AG09309 (cell line): ENCODE measurements around the gene KIAA0513.
A peak's percentile ranks its signal among the peaks of the same experiment; 100 is the strongest.

Experiments
- DNase-seq: peaks from one replicate; pipeline ENCODE4 v3.0.0-alpha.2; 2010; ENCODE audit warnings: low read depth
- H3K4me3 ChIP-seq: 2 replicates; pipeline ENCODE4 v1.5.1; 2011; ENCODE audit warnings: mild to moderate bottlenecking, low read depth, low read length, moderate library complexity; ENCODE audit not compliant: control insufficient read depth
- CTCF ChIP-seq: IDR thresholded peaks from 2 replicates; pipeline ENCODE4 v1.5.1; 2011; ENCODE audit warnings: mild to moderate bottlenecking, low read depth, low read length, inconsistent platforms; ENCODE audit not compliant: insufficient read depth, control insufficient read depth; ENCODE audit errors: missing control alignments

The KIAA0513 gene

DNA sequence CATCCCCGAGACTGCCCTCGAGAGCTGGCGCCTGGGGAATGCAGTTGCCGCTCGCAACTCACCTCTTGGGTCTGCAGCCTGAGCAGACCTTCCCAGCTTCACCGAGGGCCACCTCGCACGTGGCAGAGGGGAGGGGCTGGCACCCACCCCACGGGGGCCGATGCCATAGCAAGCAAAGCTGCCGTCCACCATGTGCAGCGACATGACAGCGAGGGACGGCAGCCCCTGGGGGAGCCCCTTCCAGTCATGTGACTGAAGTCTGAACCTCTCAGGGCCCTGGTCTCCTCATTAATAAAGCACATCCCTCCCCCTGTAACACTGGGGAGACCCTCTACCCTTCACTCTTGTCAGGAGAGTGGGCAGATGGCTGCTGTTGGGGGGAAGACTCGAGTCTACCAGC, 54.2 kb downstream of the KIAA0513 start:
- H3K4me3 ChIP-seq, result no peak overlapping the region
- DNase-seq, result no peak
- TF ChIP-seq CTCF, result no peak

DNA sequence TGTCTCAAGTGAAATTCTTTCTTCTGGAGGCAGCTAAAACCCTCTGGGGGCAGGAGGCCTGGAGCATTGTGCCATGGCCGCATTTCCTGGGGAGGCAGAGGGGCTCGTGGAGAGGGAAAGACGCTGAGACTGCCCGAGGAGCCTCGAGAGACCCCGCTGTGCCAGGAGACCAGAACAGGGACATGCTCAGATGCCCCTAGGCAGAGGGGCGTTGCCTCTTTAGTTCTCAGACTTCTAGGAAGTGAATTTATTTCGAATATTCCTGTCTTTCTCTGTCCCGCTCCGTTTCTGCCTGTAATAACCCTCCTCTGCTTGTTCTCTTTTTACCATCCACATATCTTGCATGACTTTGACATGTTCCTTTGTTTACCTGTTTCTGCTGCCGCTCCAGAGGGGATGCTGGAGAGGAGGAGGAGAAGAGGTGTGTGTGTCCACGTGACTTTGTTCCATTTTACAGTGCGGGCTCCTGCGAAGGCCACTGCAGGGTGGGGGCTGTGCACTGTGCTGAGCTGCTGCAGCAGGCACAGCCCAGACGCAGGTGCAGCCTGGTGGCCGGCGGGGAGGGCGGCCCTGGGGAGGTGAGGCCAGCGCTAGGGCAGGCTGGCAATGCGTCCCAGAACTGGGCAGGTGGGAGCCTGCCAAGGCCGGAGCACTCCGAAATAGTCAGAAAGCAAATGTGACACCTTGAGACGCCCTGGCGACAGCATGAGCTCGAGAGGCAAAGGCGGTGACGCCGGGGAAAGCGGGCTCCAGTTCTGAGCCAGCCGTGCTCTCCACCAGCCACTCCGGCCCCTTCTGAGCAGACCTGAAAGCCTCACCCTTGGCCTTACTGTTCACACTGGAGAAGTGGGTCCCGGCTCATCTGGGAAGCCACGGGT, 54.8 kb downstream of the KIAA0513 start:
- no peak for TF ChIP-seq CTCF
- DNase-seq, result no peak
- H3K4me3 ChIP-seq, result no peak overlapping the region

DNA sequence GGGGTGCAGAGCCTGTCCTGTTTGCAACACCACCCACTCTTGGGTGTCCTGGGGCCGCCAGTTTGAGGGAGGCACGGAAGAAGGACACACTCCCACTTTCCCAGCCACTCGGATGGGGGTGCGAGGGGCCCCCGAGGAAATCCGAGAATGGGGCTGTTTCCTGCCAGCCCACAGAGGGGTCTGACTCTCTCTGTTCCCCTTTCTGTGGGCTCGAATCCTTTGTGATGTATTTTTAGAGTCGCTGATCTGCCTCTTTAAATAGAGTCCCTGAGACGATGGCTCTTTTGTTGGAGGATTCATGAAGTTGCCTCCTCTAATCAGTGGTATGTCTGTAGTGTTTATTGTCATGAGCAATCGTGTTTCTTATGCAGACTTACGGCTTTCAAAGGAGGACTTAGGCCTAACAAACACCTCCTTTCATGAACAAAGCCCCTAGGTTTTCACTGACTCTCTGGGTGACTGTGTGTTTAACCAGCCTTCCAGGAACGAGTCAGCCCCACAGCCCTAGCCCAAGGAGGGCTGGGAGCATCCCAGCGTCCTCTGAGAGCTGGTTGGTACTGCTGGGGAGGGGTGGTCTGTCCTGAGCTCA, 55.5 kb downstream of the KIAA0513 start:
- no peak for DNase-seq
- no peak for TF ChIP-seq CTCF
- H3K4me3 ChIP-seq, result no peak overlapping the region

- DNase-seq, result no peak
- no peak for TF ChIP-seq CTCF
- no peak overlapping the region for H3K4me3 ChIP-seq
These were observed 57.4 kb downstream of the KIAA0513 start for GRCh38 chr16:85084841-85085510.

- TF ChIP-seq CTCF, result no peak
- no peak for DNase-seq
- no peak overlapping the region for H3K4me3 ChIP-seq
These were observed 58.1 kb downstream of the KIAA0513 start for GRCh38 chr16:85085721-85086120.

DNA sequence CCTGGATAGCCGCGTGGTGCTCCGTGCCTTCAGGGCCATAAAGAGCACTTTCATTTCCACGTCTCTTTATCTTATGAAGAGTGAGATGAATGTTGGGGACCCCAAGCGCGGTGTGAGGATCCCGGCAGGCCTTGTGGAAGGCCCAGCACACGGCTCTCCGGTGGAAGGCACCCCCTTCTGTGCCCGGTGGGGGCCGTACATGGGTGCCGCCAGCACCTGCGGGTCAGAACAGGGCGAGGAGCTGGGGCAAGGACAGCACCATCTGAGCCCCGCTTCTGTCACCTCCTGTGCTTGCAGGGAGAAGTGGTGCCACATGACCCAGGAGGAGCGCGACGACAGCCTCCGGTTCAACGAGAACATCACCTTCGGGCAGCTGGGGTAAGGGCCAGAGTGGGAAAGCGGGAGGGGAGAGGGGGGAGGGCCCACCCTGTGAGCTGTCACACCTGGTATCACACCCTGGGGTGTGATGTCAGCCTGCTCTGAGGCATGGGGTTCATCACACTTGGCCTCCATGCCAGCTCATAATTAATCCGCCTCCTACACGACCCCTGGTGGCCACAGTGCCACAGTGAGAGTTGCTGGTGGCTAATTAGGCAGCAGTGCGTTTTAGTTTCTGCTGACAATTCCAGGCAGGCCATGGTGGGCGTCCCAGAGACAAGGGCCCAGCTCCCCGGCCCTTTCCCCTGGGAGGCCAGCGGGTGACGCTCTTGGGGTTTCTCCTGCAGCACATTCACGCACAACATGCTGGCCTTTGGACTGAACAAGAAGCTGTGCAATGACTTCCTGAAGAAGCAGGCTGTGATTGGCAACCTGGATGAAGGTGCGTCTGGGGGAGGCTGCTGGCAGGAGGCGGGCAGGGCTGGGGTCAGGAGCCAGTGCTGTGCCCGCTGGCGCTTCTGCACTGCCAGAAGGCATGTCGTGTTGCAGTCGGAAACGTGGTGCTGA, 59.0 kb downstream of the KIAA0513 start:
- H3K4me3 ChIP-seq, result no peak overlapping the region
- no peak for DNase-seq
- TF ChIP-seq CTCF, result peak; percentile 66
